NB4 (cell line): ENCODE results near the gene CAPN8.

Experiments
- DNase-seq: peaks from one replicate; pipeline ENCODE4 v3.0.0; 2010; ENCODE audit warnings: low read depth
- H3K4me3 ChIP-seq: one replicate; pipeline ENCODE4 v1.5.1; 2011; ENCODE audit warnings: mild to moderate bottlenecking, low read depth, low read length, moderate library complexity
- CTCF ChIP-seq: IDR thresholded peaks from one replicate; pipeline ENCODE4 v1.5.1; 2012; ENCODE audit warnings: low read depth, low read length
- MYC ChIP-seq: IDR thresholded peaks from 2 replicates; pipeline ENCODE4 v1.6.1; 2011; ENCODE audit warnings: low read depth, low read length
- POLR2A ChIP-seq: IDR thresholded peaks from 2 replicates; pipeline ENCODE4 v1.6.1; 2011; ENCODE audit warnings: mild to moderate bottlenecking; ENCODE audit not compliant: insufficient read length; ENCODE audit errors: extremely low read depth
- TF ChIP-seq, protein P1 (sequence below): IDR thresholded peaks from 2 replicates; pipeline ENCODE4 v1.6.1; 2011; ENCODE audit warnings: low read depth, low read length

The CAPN8 gene

GRCh38 chr1:223652436-223652941, 13.0 kb downstream of the CAPN8 start:
- no peak overlapping the region for H3K4me3 ChIP-seq
- DNase-seq, result no peak
- TF ChIP-seq MYC (no peak), CTCF (no peak), POLR2A (no peak)
- TF ChIP-seq, protein P1, sequence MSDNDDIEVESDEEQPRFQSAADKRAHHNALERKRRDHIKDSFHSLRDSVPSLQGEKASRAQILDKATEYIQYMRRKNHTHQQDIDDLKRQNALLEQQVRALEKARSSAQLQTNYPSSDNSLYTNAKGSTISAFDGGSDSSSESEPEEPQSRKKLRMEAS, result no peak

GRCh38 chr1:223651291-223651991, 14.1 kb downstream of the CAPN8 start:
- H3K4me3 ChIP-seq, result no peak overlapping the region
- TF ChIP-seq MYC, result no peak
- TF ChIP-seq, protein P1, result no peak
- no peak for TF ChIP-seq CTCF
- TF ChIP-seq POLR2A, result no peak
- DNase-seq, result no peak

DNA sequence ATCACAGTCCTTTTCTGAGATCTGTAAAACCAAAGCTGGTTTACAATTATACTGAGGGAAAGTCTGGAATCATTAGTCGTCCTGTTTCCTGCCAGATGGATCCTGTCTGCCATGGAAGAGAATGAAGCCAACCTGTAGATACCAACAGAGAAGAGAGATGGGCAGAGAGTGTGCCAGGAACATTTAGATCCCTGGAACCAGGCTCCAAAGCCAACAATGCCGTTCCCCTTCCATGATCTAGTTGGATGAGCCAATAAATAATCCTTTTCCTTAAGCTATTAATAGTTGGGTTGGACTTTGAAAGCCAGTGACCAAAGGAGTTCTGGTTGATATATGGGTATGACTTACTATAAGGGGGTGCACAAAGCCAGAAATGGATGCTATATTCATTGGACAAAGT, 15.0 kb downstream of the CAPN8 start:
- no peak overlapping the region for H3K4me3 ChIP-seq
- DNase-seq, result no peak
- TF ChIP-seq POLR2A (no peak), CTCF (no peak), MYC (no peak)
- TF ChIP-seq, protein P1, result no peak

DNA sequence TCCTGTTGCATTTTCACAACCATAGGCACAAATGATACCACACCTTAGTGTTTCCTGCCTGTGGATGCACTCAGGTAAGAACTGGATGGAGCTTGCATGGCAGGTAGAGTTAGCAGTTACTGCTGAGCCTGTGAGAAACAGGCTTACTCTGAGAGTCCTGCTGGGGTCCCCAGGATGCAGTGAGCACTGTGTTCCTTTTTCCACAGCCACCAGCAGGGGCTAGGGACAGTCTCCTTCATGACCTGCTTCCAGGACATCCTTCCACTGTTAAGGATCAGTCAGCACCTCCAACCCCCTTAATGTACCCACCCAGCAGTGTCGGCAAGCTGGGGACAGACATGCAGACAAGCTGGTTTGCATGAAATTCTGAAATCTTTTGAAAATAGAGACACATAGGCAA, 16.3 kb downstream of the CAPN8 start:
- H3K4me3 ChIP-seq, result no peak overlapping the region
- no peak for DNase-seq
- TF ChIP-seq POLR2A, result no peak
- TF ChIP-seq, protein P1, result no peak
- TF ChIP-seq CTCF, result no peak
- TF ChIP-seq MYC, result no peak

GRCh38 chr1:223647249-223647648, 18.3 kb downstream of the CAPN8 start:
- TF ChIP-seq MYC (no peak), POLR2A (no peak), CTCF (no peak)
- TF ChIP-seq, protein P1, result no peak
- DNase-seq, result no peak
- H3K4me3 ChIP-seq, result no peak overlapping the region
